ENCODE results near the gene C1orf74. TPM values are rescaled to one million over a fixed set of nuclear protein-coding genes. Genes with fewer than 3 reads are reported as not detected.

C1orf74 gene
- total RNA-seq, 4 donors from 2014 or later = 0.20 to 2.7 (median 2.4) TPM; not detected in 1

GRCh38 chr1:209827384-209828262, 43.3 kb upstream of the C1orf74 start, which contains the start of gene UTP25:
TSS of gene UTP25 (plus strand) at chr1:209827972. CDS start at chr1:209828064, 92 bp downstream.
- H3K9me3 ChIP-seq = no peaks in the 10 kb centered on the region
- peak within 1 kb of the TSS; percentile 74 to 85 (median 80) for H3K27ac ChIP-seq
- peak; percentile 69 for TF ChIP-seq POLR2A (IDR thresholded peaks at IDR 0.05)
- TF ChIP-seq, protein P1, sequence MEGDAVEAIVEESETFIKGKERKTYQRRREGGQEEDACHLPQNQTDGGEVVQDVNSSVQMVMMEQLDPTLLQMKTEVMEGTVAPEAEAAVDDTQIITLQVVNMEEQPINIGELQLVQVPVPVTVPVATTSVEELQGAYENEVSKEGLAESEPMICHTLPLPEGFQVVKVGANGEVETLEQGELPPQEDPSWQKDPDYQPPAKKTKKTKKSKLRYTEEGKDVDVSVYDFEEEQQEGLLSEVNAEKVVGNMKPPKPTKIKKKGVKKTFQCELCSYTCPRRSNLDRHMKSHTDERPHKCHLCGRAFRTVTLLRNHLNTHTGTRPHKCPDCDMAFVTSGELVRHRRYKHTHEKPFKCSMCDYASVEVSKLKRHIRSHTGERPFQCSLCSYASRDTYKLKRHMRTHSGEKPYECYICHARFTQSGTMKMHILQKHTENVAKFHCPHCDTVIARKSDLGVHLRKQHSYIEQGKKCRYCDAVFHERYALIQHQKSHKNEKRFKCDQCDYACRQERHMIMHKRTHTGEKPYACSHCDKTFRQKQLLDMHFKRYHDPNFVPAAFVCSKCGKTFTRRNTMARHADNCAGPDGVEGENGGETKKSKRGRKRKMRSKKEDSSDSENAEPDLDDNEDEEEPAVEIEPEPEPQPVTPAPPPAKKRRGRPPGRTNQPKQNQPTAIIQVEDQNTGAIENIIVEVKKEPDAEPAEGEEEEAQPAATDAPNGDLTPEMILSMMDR (IDR thresholded peaks at IDR 0.05) = peak; percentile 53 to 82 (median 60)
- peak; percentile 78 to 92 (median 88) for TF ChIP-seq POLR2AphosphoS5 (IDR thresholded peaks at IDR 0.05)
- TF ChIP-seq EP300 (IDR thresholded peaks at IDR 0.05; ENCODE audit: low read depth) = no peak
- peaks cover 0 to 20% (median 10%) of the 10 kb centered on the region in 4 donors for H3K36me3 ChIP-seq
- H3K4me1 ChIP-seq = peaks cover 0 to 27% (median 15%) of the 10 kb centered on the region in 4 donors
- no peaks in the 10 kb centered on the region for H3K27me3 ChIP-seq
- DNase-seq = peak; percentile 95
- 18 to 49% methylated on average over 6 to 48 of the region's 51 CpGs for WGBS, 2 donors (ENCODE audit: low coverage in 1 of 2)
- peak within 1 kb of the TSS; percentile 55 to 83 (median 64) for H3K4me3 ChIP-seq
- intact Hi-C loops (cut with DNase I; ENCODE audit: low total_unique reads) = no loop called here
- in situ Hi-C loops (cut with MboI; ENCODE audit: low pct_ligation_motif_present in 1 of 4, low pct_unique_long_range_greater_than_20kb in 1 of 4, low sequenced_read_pairs in 3 of 4) = no loop called here

GRCh38 chr1:209825591-209826434, 41.5 kb upstream of the C1orf74 start:
- H3K27ac ChIP-seq = peak overlapping the region in 3 of 4 donors; percentile 33 to 82 (median 41)
- intact Hi-C loops (cut with DNase I; ENCODE audit: low total_unique reads) = no loop called here

DNA sequence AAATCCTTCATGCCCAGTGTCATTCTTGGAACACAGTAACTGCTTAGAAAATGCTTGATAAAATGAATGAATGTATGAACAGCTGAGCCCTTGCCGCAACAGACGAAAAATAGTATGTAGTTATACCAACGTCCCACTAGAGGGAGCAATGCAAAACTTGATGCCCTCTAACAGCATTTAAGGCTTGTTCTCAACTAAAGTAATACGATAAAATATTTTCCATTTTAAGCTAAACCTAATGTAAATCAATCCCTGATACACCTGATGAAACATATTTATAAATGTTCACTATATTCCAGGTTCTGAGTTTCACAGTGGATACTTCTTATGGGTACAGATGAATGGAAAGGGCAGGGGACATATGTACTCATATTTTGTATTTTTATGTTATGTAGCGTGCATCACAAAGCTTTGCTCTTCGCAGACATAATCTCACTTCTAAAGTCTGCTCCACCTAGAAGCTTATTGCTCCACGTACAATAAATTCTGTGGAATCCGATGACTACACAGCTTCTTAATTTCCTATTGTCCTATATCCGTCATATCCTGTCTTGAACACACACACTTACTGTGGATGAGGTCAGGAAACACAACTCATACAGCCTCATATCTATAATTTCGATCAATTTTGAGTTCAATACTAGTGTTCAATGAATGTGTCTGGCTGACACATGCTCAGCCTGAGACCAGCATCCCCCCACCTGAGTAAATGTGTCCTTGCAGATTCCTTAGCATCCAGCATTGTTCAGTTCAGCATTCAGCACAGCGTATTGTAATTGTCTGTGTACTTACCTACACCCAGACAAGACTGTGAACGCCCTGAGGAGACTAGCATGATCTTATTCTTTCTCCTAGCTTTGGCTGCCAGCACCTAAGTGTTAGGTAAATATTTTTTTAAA, 39.0 kb upstream of the C1orf74 start:
- no peaks in the 10 kb centered on the region for H3K9me3 ChIP-seq
- H3K4me3 ChIP-seq = peak overlapping the region in 1 of 4 donors; percentile 1
- DNase-seq = no peak
- 26 to 30% methylated on average over 10 to 12 of the region's 12 CpGs for WGBS, 2 donors (ENCODE audit: low coverage in 1 of 2)
- H3K27me3 ChIP-seq = peaks cover 7% of the 10 kb centered on the region
- no peaks in the 10 kb centered on the region for H3K36me3 ChIP-seq
- in situ Hi-C loops (cut with MboI; ENCODE audit: low pct_ligation_motif_present in 1 of 4, low pct_unique_long_range_greater_than_20kb in 1 of 4, low sequenced_read_pairs in 3 of 4) (no loop called here), intact Hi-C loops (cut with DNase I; ENCODE audit: low total_unique reads) (no loop called here)
- H3K4me1 ChIP-seq = peaks cover 0 to 12% (median 9%) of the 10 kb centered on the region in 4 donors
- peak overlapping the region; percentile 4 to 46 (median 30) for H3K27ac ChIP-seq
- TF ChIP-seq EP300 (IDR thresholded peaks at IDR 0.05; ENCODE audit: low read depth) = no peak
- TF ChIP-seq, protein P1 (IDR thresholded peaks at IDR 0.05) = peak; percentile 58 to 79 (median 71)
- TF ChIP-seq POLR2AphosphoS5 (IDR thresholded peaks at IDR 0.05) = no peak
- no peak for TF ChIP-seq POLR2A (IDR thresholded peaks at IDR 0.05)

More at GRCh38 chr1:209825591-209826434, 41.5 kb upstream of the C1orf74 start:
- 52 to 65% methylated on average over 9 to 11 of the region's 11 CpGs for WGBS, 2 donors (ENCODE audit: low coverage in 1 of 2)
- H3K4me3 ChIP-seq = no peak overlapping the region
- DNase-seq = no peak
- H3K36me3 ChIP-seq = peaks cover 0 to 2% (median under 1%) of the 10 kb centered on the region in 4 donors
- no peaks in the 10 kb centered on the region for H3K9me3 ChIP-seq
- in situ Hi-C loops (cut with MboI; ENCODE audit: low pct_ligation_motif_present in 1 of 4, low pct_unique_long_range_greater_than_20kb in 1 of 4, low sequenced_read_pairs in 3 of 4) = no loop called here
- TF ChIP-seq POLR2AphosphoS5 (IDR thresholded peaks at IDR 0.05) = peak in 1 of 3 donors; percentile 32
- no peak for TF ChIP-seq EP300 (IDR thresholded peaks at IDR 0.05; ENCODE audit: low read depth)
- peaks cover 0 to 27% (median 15%) of the 10 kb centered on the region in 4 donors for H3K4me1 ChIP-seq
- H3K27me3 ChIP-seq = peaks cover 3% of the 10 kb centered on the region

DNA sequence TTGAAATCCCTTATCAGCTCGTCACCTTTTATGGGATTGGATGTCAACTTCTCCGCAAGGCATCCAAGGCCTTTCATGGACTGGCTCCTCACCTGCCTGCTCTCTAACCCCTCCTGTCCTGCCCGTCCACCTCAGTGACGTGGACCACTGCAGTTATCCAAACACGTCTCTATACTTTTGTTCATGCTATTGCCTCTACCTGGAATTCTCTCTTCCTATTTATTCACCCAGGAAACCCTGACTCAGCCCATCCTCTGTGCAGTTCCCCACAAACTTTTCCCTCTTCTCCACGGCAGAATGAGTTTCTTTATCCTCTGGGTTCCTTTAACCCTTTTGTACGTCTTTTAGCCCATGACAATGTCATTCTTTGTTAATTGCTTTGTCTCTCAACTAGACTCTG, 38.3 kb upstream of the C1orf74 start:
- intact Hi-C loops (cut with DNase I; ENCODE audit: low total_unique reads) = no loop called here

More for the DNA sequence above, 38.3 kb upstream of the C1orf74 start:
- H3K4me3 ChIP-seq = no peak overlapping the region
- H3K36me3 ChIP-seq = no peaks in the 10 kb centered on the region
- 52 to 57% methylated on average over 4 to 7 of the region's 7 CpGs for WGBS, 2 donors (ENCODE audit: low coverage in 1 of 2)
- in situ Hi-C loops (cut with MboI; ENCODE audit: low pct_ligation_motif_present in 1 of 4, low pct_unique_long_range_greater_than_20kb in 1 of 4, low sequenced_read_pairs in 3 of 4) = no loop called here
- H3K4me1 ChIP-seq = peaks cover 0 to 12% (median 8%) of the 10 kb centered on the region in 4 donors
- H3K27ac ChIP-seq = peak overlapping the region in 3 of 4 donors; percentile 22 to 46 (median 38)
- TF ChIP-seq, protein P1 (IDR thresholded peaks at IDR 0.05) = no peak
- TF ChIP-seq POLR2AphosphoS5 (IDR thresholded peaks at IDR 0.05) (no peak), EP300 (IDR thresholded peaks at IDR 0.05; ENCODE audit: low read depth) (no peak), POLR2A (IDR thresholded peaks at IDR 0.05) (no peak)
- DNase-seq = no peak
- H3K27me3 ChIP-seq = peaks cover 7% of the 10 kb centered on the region
- no peaks in the 10 kb centered on the region for H3K9me3 ChIP-seq
